ENCODE results near the gene OCA2.

OCA2 gene

GRCh38 chr15:27835233-27835939 lies 263.7 kb downstream of the OCA2 start:
- 84% methylated on average over 12 of the region's 13 CpGs for WGBS
- H2BK15ac ChIP-seq (ENCODE audit: low read depth, poor library complexity, severe bottlenecking) = no peak overlapping the region
- no peak overlapping the region for H3K14ac ChIP-seq (ENCODE audit: low read length in 2 of 2)
- no peaks in the 10 kb centered on the region for H3K4me1 ChIP-seq (ENCODE audit: control insufficient read depth, insufficient read depth, low read depth, low read length)
- no peaks in the 10 kb centered on the region for H3K36me3 ChIP-seq (ENCODE audit: control insufficient read depth in 1 of 2, insufficient read depth in 2 of 2, low read depth in 1 of 2, low read length in 2 of 2)
- no peak overlapping the region for H3K4ac ChIP-seq (ENCODE audit: low read depth in 1 of 2, low read length in 2 of 2)
- no peak overlapping the region for H3K27ac ChIP-seq (ENCODE audit: low read length, poor library complexity, severe bottlenecking)
- no peak overlapping the region for H3K18ac ChIP-seq (ENCODE audit: low read depth in 1 of 2, low read length in 2 of 2)
- no peak overlapping the region for H2BK12ac ChIP-seq (ENCODE audit: low read length in 2 of 2)
- H3K4me2 ChIP-seq (ENCODE audit: low read length, poor library complexity, severe bottlenecking) = no peak overlapping the region
- H3K9me3 ChIP-seq (ENCODE audit: control insufficient read depth, low read length) = no peaks in the 10 kb centered on the region
- H4K8ac ChIP-seq (ENCODE audit: low read length) = no peak overlapping the region
- no peak overlapping the region for H2BK5ac ChIP-seq (ENCODE audit: low read depth, low read length, poor library complexity, severe bottlenecking)
- H3K9ac ChIP-seq (ENCODE audit: low read length) = no peak overlapping the region
- H3K27me3 ChIP-seq (ENCODE audit: control insufficient read depth in 1 of 2, insufficient read depth in 1 of 2, low read length in 2 of 2) = no peaks in the 10 kb centered on the region
- H2BK120ac ChIP-seq (ENCODE audit: low read depth, low read length) = no peak overlapping the region
- no peak overlapping the region for H2AK5ac ChIP-seq (ENCODE audit: low read length, severe bottlenecking)
- no peak for DNase-seq
- no peaks in the 10 kb centered on the region for H3K79me1 ChIP-seq (replicated peaks; ENCODE audit: low read length, poor library complexity, severe bottlenecking)
- H2AFZ ChIP-seq (ENCODE audit: low read depth, low read length) = no peak overlapping the region
- H3K4me3 ChIP-seq (ENCODE audit: insufficient read depth in 1 of 2, low read depth in 1 of 2, low read length in 2 of 2) = no peak overlapping the region
- H4K91ac ChIP-seq (ENCODE audit: low read length) = no peak overlapping the region
- H3K23ac ChIP-seq (ENCODE audit: low read length in 2 of 2) = no peak overlapping the region

GRCh38 chr15:27834684-27835083 lies 264.4 kb downstream of the OCA2 start:
- Histone ChIP-seq H4K91ac (ENCODE audit: low read length) (no peak overlapping the region), H3K9me3 (ENCODE audit: control insufficient read depth, low read length) (no peaks in the 10 kb centered on the region), H2BK120ac (ENCODE audit: low read depth, low read length) (no peak overlapping the region), H3K4ac (ENCODE audit: low read depth in 1 of 2, low read length in 2 of 2) (no peak overlapping the region), H3K79me1 (replicated peaks; ENCODE audit: low read length, poor library complexity, severe bottlenecking) (no peaks in the 10 kb centered on the region), H2BK5ac (ENCODE audit: low read depth, low read length, poor library complexity, severe bottlenecking) (no peak overlapping the region), H3K27me3 (ENCODE audit: control insufficient read depth in 1 of 2, insufficient read depth in 1 of 2, low read length in 2 of 2) (no peaks in the 10 kb centered on the region), H3K27ac (ENCODE audit: low read length, poor library complexity, severe bottlenecking) (no peak overlapping the region), H3K14ac (ENCODE audit: low read length in 2 of 2) (no peak overlapping the region), H3K18ac (ENCODE audit: low read depth in 1 of 2, low read length in 2 of 2) (no peak overlapping the region), H3K4me1 (ENCODE audit: control insufficient read depth, insufficient read depth, low read depth, low read length) (no peaks in the 10 kb centered on the region), H2AFZ (ENCODE audit: low read depth, low read length) (no peak overlapping the region), H2AK5ac (ENCODE audit: low read length, severe bottlenecking) (no peak overlapping the region), H4K8ac (ENCODE audit: low read length) (no peak overlapping the region), H3K4me3 (ENCODE audit: insufficient read depth in 1 of 2, low read depth in 1 of 2, low read length in 2 of 2) (no peak overlapping the region), H2BK12ac (ENCODE audit: low read length in 2 of 2) (no peak overlapping the region), H3K23ac (ENCODE audit: low read length in 2 of 2) (no peak overlapping the region), H3K4me2 (ENCODE audit: low read length, poor library complexity, severe bottlenecking) (no peak overlapping the region), H3K36me3 (ENCODE audit: control insufficient read depth in 1 of 2, insufficient read depth in 2 of 2, low read depth in 1 of 2, low read length in 2 of 2) (no peaks in the 10 kb centered on the region), H3K9ac (ENCODE audit: low read length) (no peak overlapping the region), H2BK15ac (ENCODE audit: low read depth, poor library complexity, severe bottlenecking) (no peak overlapping the region)
- DNase-seq = no peak
- 84% methylated on average over 10 of the region's 10 CpGs for WGBS

DNA sequence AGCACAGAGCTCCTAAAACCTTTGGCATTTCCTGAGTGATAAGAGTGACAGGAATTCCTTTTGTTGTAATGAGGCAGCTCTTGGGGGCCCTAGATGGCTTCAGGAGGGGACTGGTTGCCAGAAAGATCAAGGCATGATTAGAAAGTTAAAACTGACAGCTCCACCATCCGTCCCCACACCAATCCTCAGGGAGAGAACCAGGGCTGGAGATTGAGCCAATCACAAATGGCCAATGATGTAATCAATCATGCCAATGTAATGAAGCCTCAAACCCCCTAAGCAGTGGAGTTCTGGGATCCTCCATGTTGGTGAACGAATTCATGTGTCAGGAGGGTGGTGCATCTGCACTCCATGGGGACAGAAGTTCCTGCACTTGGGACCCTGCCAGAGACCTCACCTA lies 265.1 kb downstream of the OCA2 start:
- H3K79me1 ChIP-seq (replicated peaks; ENCODE audit: low read length, poor library complexity, severe bottlenecking) = no peaks in the 10 kb centered on the region
- H2AFZ ChIP-seq (ENCODE audit: low read depth, low read length) = no peak overlapping the region
- H3K14ac ChIP-seq (ENCODE audit: low read length in 2 of 2) = no peak overlapping the region
- no peak overlapping the region for H3K9ac ChIP-seq (ENCODE audit: low read length)
- WGBS = 95% methylated on average over 2 of the region's 2 CpGs
- H3K4me3 ChIP-seq (ENCODE audit: insufficient read depth in 1 of 2, low read depth in 1 of 2, low read length in 2 of 2) = no peak overlapping the region
- H3K18ac ChIP-seq (ENCODE audit: low read depth in 1 of 2, low read length in 2 of 2) = no peak overlapping the region
- no peak overlapping the region for H4K91ac ChIP-seq (ENCODE audit: low read length)
- H2BK120ac ChIP-seq (ENCODE audit: low read depth, low read length) = no peak overlapping the region
- H3K4ac ChIP-seq (ENCODE audit: low read depth in 1 of 2, low read length in 2 of 2) = no peak overlapping the region
- no peak overlapping the region for H3K23ac ChIP-seq (ENCODE audit: low read length in 2 of 2)
- no peak overlapping the region for H2BK12ac ChIP-seq (ENCODE audit: low read length in 2 of 2)
- H3K27ac ChIP-seq (ENCODE audit: low read length, poor library complexity, severe bottlenecking) = no peak overlapping the region
- no peak overlapping the region for H2BK5ac ChIP-seq (ENCODE audit: low read depth, low read length, poor library complexity, severe bottlenecking)
- H4K8ac ChIP-seq (ENCODE audit: low read length) = no peak overlapping the region
- no peaks in the 10 kb centered on the region for H3K36me3 ChIP-seq (ENCODE audit: control insufficient read depth in 1 of 2, insufficient read depth in 2 of 2, low read depth in 1 of 2, low read length in 2 of 2)
- DNase-seq = no peak
- H2AK5ac ChIP-seq (ENCODE audit: low read length, severe bottlenecking) = no peak overlapping the region
- no peak overlapping the region for H2BK15ac ChIP-seq (ENCODE audit: low read depth, poor library complexity, severe bottlenecking)
- H3K4me2 ChIP-seq (ENCODE audit: low read length, poor library complexity, severe bottlenecking) = no peak overlapping the region
- no peaks in the 10 kb centered on the region for H3K27me3 ChIP-seq (ENCODE audit: control insufficient read depth in 1 of 2, insufficient read depth in 1 of 2, low read length in 2 of 2)
- H3K4me1 ChIP-seq (ENCODE audit: control insufficient read depth, insufficient read depth, low read depth, low read length) = peaks cover 2% of the 10 kb centered on the region
- no peaks in the 10 kb centered on the region for H3K9me3 ChIP-seq (ENCODE audit: control insufficient read depth, low read length)

DNA sequence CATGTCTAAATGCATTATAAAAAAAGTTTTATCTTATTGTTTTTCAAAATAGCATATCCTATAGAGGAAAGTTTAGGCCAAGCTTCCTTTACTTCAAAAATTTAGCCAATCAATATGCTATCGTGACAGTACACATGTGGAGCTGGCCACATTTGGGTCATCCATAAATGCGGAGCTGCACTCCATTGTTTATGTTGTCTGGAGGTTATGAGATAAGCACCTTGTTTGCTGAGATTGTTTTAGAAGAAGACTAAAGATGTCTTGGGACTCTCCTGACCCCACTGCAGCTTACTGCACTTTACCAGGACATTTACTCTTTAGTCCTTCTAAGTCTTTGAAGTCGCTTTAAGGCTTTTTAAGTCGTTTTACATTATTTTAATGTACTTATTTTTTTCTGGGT lies 265.9 kb downstream of the OCA2 start:
- no peak overlapping the region for H3K4me3 ChIP-seq (ENCODE audit: insufficient read depth in 1 of 2, low read depth in 1 of 2, low read length in 2 of 2)
- WGBS = 100% methylated on average over 2 of the region's 4 CpGs
- H2AFZ ChIP-seq (ENCODE audit: low read depth, low read length) = no peak overlapping the region
- H3K18ac ChIP-seq (ENCODE audit: low read depth in 1 of 2, low read length in 2 of 2) = no peak overlapping the region
- H2AK5ac ChIP-seq (ENCODE audit: low read length, severe bottlenecking) = no peak overlapping the region
- H2BK12ac ChIP-seq (ENCODE audit: low read length in 2 of 2) = no peak overlapping the region
- no peak overlapping the region for H3K9ac ChIP-seq (ENCODE audit: low read length)
- H3K4me2 ChIP-seq (ENCODE audit: low read length, poor library complexity, severe bottlenecking) = no peak overlapping the region
- H3K27ac ChIP-seq (ENCODE audit: low read length, poor library complexity, severe bottlenecking) = no peak overlapping the region
- no peak overlapping the region for H2BK15ac ChIP-seq (ENCODE audit: low read depth, poor library complexity, severe bottlenecking)
- H2BK120ac ChIP-seq (ENCODE audit: low read depth, low read length) = no peak overlapping the region
- H3K4me1 ChIP-seq (ENCODE audit: control insufficient read depth, insufficient read depth, low read depth, low read length) = peaks cover 4% of the 10 kb centered on the region
- no peak overlapping the region for H3K23ac ChIP-seq (ENCODE audit: low read length in 2 of 2)
- H3K4ac ChIP-seq (ENCODE audit: low read depth in 1 of 2, low read length in 2 of 2) = no peak overlapping the region
- no peak for DNase-seq
- H4K91ac ChIP-seq (ENCODE audit: low read length) = no peak overlapping the region
- H4K8ac ChIP-seq (ENCODE audit: low read length) = no peak overlapping the region
- no peak overlapping the region for H2BK5ac ChIP-seq (ENCODE audit: low read depth, low read length, poor library complexity, severe bottlenecking)
- H3K79me1 ChIP-seq (replicated peaks; ENCODE audit: low read length, poor library complexity, severe bottlenecking) = no peaks in the 10 kb centered on the region
- H3K14ac ChIP-seq (ENCODE audit: low read length in 2 of 2) = no peak overlapping the region
- no peaks in the 10 kb centered on the region for H3K27me3 ChIP-seq (ENCODE audit: control insufficient read depth in 1 of 2, insufficient read depth in 1 of 2, low read length in 2 of 2)
- H3K36me3 ChIP-seq (ENCODE audit: control insufficient read depth in 1 of 2, insufficient read depth in 2 of 2, low read depth in 1 of 2, low read length in 2 of 2) = no peaks in the 10 kb centered on the region
- no peaks in the 10 kb centered on the region for H3K9me3 ChIP-seq (ENCODE audit: control insufficient read depth, low read length)
